HG03439 (cell line): ENCODE results near the gene SLC22A4.

Source experiments
- ATAC-seq: cut with Tn5 transposase; IDR thresholded peaks from one replicate; pipeline ENCODE4 v1.9.1; 2021; ENCODE audit warnings: mild to moderate bottlenecking, moderate library complexity; ENCODE audit not compliant: unreplicated experiment

SLC22A4 gene

DNA sequence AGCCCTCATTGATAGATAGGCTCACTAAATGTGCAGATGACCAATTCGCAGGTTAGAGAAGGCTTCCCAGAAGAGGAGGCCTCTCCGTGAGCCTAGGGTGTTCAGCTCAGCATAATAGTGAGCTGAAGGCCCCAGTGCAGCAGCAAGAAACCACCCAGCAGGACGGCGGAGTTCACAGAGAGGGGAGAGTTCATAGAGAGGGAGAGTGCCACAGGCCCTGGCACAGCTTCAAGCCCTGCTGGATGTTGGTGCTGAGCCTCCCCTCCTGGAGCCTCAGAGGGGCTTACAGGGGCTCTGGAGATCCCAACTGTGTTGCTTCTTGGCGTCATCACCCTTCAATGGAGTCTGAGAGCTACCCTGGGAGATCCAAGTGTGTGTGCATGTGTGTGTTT is 77.4 kb downstream of the SLC22A4 start:
- ATAC-seq: no peak

DNA sequence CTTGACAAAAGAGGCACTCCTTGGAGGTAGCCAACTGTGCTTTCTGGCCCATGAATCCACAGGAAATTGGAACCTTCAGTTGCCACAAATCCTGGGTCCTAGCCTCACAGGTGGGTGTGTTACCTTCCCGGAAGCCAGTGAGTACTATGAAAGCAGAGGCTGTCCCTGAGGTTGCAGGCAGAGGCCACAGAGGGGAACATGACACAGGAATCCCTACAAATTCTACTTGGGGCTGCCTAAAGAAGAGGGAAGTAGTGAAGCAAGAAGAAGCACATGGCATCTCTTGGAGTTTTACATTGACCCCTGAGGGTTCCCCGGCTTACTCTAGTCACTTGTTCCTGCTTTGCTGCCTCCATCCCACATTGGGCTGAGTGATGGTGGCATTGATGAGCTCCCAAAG is 77.9 kb downstream of the SLC22A4 start:
- ATAC-seq: no peak

DNA sequence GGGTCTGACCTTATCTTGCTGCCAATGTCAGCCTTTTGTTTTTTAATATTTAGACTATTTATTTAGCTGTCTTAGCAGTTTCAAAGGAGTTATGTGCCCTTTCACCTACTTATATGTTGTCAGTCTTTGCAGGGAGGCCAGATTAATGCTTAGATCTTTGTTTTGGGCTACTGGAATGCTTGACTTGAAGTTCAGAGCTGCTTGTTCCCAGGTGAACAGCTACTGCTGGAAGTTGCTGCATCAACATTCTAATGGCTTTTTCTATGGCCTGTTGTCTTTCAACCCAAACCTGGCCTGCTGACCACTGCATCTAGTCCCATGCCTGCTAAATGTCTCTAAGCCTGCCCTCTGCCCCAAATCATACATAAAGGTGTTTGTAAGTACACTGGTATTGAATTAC is 78.3 kb downstream of the SLC22A4 start:
- no peak for ATAC-seq

DNA sequence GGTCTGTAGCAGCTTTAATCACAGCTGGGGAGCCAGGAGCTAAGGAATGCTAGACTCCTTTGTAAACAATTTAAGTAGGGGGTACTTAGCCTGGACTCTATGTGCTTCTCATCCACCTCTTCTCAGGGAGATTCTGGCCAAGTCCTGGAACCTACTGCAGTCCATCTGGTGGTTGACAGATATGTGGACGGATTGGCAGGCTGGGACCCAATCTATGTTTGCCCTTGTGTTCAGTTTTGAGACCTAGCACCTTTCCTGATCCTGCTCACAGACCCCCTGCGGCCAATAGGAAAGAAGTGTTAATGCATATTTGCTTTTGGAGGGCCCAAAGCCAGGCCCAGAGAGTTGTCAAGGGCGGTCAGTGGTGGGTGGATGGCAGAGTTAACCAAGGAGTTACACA is 81.8 kb downstream of the SLC22A4 start:
- no peak for ATAC-seq

DNA sequence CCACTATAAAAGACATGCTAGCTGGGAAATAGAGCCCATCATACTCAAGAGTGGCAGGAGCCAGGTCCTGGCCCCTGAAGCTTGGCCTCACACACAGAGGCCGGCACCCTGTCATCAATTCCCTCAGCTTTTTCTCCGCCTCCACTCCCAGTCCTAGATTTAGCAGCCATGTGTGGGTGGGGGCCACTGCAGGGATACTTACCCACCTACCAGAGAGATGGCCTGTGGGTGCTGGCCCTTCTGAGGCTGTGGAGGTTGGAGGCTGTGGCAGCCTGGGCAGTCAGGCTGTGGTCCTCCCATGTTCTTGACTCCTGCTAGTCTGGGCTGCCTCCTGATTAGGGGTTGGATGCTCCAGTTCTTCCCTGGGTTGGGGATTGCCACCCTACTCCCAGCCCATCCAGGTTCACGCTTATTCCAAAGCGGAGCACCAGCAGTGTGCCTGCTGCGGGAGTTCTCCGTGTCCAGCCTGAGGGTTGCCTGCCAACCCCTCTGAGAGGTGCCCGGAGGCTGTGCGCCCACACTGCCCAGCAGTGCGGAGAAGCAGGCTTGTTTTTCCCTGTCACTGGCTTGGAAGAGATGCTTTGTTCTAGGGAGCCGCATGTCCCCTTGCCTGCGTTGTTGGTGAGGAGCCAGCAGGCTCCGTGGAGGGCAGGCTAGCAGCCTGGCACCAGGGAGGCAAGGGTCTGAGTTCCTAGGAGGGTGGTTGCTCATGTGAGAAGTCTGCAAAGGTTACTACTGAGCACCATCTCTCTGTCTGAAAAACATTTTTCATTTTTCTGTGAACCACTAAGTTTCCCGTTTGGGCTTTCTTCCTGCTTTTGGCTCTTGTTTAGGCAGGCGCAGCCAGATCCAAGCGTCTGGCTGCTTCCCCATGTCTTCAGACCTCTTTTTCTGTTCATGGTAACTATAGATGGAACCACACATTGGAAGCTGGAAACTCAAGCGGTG is 82.8 kb downstream of the SLC22A4 start:
- no peak for ATAC-seq

DNA sequence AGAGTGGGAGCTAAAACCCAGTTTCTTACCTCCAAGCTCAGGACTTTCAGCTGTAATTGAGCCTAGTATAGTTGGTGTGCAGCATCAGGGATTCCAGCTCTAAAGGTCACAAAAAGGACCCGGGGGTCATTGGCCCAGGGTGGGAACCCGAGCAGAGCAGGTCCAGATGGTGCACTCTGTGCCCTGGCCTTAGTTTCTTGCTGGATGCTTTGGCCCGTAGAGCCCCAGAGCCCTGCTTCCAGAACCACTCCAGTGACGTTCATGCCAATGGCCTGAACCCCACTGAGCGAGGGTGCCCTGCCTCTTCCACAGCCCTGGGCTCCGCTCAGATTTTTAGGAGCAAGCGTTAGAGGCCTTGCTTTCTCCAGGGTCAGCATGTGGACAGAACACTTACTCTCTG is 83.5 kb downstream of the SLC22A4 start:
- no peak for ATAC-seq

DNA sequence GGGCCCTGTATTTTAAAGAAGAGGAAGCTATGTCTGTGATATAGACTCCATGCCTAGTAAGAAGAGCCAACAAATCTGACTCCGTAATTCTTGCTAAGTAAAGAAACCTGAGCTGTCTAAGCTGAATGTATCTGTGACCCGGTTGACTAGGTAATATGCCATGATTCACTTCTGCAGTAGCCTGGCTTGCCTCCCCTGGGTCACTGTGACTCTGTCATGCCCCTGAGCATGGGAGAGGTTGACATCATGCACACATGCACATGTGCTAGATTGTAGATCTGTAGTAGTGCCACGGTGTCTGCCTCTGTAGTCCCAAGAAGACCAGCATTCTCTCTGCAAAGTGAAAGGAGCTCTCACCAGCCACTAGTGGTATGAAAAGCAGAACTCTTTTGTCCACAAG is 84.4 kb downstream of the SLC22A4 start:
- no peak for ATAC-seq

DNA sequence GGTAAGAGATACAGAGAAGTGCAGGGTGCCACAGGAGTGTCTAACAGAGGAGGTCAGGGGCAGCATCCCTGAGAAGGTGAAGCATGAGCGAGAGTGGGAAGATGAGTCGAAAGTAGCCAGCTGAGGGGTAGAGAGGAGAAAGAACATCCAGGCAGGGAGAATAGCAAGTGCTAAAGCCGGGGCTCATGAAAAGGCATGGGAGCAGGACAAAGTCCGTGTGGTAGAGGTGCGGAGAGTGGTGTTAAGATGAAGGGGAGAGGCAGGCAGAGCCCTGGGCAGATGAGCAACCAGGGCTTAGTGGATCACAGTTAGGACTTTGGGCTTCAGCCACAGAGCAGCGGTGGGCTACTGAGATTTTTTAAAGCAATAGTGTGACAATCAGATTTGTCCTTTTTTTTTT is 85.9 kb downstream of the SLC22A4 start:
- ATAC-seq: no peak

DNA sequence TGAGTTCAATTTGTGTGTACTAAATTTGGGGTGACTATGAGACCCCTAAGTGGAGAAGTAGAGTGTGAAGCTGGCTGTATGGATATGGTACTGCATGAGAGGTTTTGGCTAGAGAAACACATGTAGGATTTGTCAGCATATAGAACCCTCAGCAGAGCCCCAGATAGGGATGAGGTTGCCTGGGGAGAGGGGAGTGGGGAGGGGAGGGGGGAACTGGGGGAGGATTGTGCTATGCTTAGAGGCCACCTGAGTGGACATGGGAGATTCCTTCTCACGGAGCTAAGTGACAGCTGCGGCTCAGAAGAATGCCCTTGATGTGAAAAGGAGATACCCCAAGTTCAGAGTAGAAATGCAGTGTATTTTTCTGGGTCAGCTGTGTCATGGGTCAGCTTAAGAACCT is 86.5 kb downstream of the SLC22A4 start:
- no peak for ATAC-seq

DNA sequence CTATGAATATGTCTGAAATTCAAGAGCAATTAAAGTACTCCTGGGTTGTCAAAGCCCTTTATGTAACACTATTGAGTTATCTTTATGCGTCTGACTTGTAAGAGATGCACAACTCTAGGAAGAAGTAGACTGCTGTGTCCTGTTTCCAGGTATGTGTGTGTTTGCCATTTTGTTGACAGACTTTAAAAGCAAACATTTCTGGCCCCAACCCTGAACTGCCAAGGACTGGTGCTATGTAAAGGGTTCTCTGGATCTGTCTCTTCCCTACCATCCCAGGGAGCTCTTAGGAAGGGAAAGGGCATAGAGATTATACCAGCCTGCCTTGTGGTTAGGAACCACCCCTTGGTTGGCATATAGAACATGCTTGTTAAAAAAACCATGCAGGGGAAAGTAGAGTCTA is 87.4 kb downstream of the SLC22A4 start:
- ATAC-seq: no peak

DNA sequence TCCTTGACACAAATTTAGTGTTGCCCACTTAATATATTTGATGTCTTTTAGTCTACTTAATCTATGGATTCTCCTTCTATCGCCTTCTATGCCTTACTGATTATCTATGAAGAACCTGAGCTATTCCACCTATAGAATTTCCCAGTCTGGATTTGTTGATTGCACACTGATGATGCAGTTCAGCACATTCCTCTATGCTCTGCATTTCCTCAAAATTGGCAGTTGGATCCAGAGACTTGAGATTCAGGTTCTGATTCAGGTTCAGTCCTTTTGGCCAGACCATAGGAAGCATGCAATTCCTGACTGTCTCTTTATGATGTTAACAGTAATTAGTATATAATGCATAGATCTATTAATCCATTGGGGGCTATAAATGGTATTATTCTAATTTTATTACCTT is 89.1 kb downstream of the SLC22A4 start:
- ATAC-seq: no peak

DNA sequence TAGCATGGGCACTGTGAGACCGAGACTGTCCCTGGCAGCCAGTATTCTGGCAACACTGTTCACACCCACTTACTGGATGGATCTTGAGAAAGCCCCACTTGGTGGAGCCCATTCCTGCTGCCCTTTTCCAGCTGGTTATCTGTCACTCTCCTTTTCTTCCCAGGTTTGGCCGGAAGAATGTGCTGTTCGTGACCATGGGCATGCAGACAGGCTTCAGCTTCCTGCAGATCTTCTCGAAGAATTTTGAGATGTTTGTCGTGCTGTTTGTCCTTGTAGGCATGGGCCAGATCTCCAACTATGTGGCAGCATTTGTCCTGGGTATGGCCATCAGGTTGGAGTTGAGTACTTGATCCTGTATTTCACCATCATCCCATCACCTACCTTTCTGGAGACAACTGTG is 89.8 kb downstream of the SLC22A4 start:
- no peak for ATAC-seq

DNA sequence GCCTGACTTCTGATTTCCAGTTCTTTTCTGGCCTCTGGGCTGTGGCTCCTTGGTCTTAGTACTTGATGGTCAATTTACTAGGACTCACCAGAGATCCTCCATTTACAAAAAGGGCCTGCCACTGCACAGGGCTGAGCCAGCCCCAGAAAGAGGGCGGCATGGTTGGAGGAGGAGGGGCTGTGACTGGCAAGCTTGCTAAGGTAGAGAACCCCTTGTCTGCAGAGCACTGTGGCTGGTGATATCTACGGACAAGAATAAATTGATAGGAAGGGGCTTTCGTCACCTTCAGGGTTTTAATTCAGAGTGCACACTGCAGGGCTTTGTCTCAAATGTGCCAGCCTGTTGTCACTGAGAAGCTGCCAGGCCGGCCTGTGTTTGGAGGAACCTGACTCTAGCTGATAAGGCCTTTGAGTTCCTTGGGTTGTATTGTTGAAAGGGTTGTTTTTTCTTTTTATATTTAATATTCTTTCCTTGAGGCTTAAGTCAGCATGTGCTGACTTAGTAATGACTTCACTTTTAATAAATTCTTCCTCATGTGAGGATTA is 90.4 kb downstream of the SLC22A4 start:
- no peak for ATAC-seq

DNA sequence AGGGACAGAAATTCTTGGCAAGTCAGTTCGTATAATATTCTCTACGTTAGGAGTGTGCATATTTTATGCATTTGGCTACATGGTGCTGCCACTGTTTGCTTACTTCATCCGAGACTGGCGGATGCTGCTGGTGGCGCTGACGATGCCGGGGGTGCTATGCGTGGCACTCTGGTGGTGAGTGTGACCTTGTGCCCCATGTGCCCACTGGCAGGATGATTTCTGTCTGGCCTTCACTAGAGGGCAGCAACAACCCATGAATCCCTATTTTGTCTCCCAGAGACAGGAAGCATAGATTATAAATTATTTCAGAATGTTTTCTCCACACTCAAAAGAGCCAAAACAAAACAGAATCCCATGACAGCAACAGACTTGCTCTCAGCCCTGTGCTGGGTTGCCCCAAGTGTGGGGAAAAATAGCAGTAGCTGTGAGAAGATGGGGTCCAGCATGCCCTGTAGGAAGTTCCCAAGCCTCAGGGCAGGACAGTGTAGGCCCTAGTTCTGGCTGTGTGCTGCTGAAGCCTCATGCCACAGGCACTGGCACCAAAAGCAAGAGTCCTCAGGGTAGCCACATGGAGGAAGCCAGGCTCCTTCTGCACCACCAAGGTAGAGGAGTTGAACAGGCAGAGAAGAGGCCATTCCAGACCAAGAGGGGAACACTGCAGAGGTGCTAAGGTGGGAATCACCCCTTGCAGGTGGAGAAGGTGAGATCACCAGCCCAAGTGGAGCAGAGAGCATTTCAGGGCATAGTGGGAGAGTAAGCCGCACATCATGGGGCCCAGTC is 91.3 kb downstream of the SLC22A4 start:
- no peak for ATAC-seq

DNA sequence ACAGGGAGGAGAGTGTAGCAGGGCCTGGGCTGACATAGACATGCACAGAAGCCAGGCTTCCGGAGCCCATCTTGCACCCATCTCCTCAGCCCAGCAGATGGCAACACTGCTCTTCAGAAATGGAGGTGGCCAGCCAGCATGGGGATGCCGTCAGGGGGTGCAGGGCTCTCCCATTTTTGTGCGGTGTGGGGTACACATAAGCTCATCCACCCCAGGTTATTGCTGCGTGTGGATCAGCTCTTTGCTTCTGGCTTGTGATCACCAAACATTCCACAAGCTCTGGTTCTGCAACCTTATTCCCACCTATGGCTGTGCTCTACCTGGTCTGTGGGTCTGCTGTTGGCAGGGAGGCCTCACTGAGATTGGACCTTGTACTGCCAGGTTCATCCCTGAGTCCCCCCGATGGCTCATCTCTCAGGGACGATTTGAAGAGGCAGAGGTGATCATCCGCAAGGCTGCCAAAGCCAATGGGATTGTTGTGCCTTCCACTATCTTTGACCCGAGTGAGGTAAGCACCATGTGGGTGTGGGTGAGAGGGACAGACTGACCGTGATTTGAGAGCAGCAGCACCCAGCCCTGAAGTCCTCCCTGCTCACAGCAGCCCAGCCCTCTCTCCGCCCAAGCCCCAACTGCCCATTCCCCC is 92.6 kb downstream of the SLC22A4 start:
- ATAC-seq: peak; percentile 85

DNA sequence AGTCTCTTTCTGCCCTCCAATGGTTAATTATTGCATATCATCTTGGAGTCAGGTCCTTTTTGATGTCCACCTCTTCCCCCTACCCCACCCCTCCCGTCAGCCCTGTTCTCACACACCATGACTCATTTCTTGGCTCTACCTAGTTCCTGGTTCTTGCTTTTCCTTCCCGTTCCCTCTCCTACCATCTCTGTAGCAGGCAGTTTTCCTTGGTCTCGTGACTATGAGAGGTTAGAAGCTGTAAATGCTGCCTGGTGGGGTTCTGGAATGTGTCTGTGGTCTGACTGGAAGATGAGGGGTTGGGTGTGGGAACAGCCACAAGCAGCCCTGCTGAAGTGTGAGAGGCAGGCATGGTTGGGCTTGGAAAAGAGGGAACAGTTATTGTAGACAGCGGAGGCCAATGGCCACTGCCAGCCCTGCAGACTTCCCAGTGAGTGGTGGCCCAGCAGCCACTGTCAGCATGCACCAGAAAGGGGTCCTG is 93.5 kb downstream of the SLC22A4 start:
- ATAC-seq: no peak

DNA sequence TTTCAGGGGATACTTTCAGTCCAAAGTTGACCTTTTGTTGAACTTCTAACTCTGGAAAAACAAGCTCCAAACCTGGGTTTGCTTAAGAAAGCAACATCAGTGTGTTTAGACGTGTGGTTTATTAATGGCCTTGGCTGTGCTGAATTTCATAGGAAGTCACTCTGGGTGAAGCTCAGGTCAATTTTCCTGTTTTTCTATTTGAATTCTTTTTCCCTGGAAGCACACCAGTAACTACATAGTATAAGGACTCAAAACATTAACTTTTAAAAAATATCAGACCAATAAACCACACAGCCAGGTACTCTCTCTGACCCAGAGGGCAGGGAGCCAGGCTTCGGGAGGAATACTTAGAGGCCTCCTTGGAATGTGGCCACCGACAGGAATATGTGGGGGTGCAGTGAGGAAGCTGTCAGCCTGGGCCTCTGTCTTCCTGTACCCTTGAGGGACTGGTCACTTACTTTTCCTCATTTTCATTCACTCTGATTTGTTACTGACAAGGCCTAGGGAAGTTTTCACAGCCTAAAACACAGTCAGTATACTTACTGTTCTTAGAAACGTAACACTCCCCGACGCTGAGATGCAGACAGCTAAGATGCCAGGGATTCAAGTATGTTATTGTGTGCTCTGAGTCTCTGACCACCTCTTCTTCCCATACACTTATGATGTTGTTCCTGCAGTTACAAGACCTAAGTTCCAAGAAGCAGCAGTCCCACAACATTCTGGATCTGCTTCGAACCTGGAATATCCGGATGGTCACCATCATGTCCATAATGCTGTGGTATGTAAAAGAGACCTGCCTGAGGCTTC is 94.3 kb downstream of the SLC22A4 start:
- no peak for ATAC-seq

DNA sequence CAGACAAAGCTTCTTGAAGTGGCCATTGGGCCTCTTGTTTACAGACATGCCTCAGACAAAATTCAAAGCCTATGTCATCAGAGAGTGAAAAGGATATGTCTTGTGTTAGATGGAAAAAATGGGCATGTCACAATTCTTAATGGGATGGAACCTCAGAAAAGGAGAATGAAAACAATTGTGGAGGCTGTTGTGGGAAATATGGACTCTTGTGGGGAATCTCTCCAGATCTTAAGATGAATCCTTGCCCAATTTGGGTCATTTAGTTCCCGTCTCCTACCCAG is 94.8 kb downstream of the SLC22A4 start:
- ATAC-seq: no peak

DNA sequence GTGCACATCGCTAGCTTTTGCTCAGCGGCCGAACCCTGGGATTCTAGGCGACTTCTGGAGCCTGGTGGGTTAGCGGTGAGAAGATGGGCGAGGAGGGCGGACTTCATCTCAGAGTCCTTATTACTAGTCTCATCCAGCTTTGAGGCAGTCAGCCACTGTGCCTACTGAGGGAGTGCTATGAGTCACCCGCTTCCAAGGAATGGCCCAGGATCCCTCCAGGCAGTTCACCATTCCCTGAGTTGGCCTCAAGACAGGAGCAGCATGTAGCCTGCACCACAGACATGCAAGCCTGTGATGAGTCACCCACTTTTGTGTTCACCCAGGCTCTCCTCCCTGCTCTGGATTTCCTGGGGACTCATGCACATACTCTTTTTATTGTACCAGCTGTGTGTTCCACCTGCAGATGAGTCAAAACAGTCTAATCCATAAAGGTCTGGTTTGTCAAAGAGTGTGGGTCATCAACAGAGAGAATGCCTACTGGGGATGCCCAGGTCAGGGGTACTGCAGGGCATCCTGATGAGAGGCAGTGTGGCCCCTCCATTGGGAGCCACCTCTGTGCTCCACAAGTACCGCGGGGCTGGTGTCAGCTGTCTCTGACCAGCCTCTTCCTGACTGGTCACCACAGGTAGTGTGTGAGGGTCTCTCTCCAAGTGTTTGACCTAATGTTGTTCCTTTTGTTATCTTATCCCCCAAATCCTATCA is 95.5 kb downstream of the SLC22A4 start:
- no peak for ATAC-seq

DNA sequence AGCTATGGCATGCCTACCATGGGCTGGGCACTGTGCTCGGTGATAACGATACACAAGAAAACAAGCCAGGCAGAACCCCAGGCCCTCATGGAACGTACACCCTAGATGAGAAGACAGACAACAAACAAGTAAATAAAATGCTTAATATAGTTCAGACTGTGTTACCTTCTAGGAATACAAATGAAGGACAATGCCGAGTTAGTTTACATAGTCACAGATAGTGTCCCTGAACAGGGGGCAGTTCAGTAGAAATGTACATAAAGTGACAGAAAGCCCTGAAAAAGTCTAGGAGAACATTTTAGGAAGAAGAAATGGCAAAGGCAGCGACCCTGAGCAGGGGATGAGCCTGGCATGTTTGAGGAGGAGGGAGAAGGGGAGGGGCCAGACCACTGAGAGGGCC is 97.1 kb downstream of the SLC22A4 start:
- ATAC-seq: no peak
